ENCODE measurements around the gene ZBTB20.
"Not testable (repeated sequence)": the region's sequence is repeated elsewhere in the genome, so short reads cannot be mapped to it uniquely, and the experiment has no call there.

Gene ZBTB20

DNA sequence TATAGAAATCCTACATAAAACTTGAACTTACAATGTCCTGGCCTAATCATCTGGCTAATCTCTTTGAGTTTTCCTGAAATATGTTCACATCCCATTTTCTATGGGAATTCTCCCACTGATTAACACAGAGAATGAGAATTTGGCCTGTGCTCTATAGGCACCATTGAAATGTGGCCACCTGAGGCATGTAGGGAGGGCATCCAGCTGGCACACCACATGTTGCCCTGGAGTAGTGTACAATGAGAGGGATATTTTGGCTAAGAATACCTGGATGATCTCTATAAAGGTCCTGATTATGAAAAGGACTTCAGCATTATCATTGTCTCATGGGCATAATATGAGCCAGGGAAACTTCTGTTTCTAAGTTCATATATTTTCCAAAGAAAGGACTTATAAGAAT is 324.0 kb downstream of the ZBTB20 start:
- DNase-seq, result no peak

GRCh38 chr3:114816052-114816451 is 331.0 kb downstream of the ZBTB20 start:
- no peak for DNase-seq

GRCh38 chr3:114812541-114813238 is 334.4 kb downstream of the ZBTB20 start:
- not testable (repeated sequence) for DNase-seq

GRCh38 chr3:114809668-114810413 is 337.2 kb downstream of the ZBTB20 start:
- DNase-seq, result no peak

- no peak for DNase-seq
Measured at GRCh38 chr3:114804099-114804498, 343.0 kb downstream of the ZBTB20 start.

- no peak for DNase-seq
Measured at GRCh38 chr3:114803042-114803695, 343.9 kb downstream of the ZBTB20 start.

GRCh38 chr3:114800272-114801031 is 346.6 kb downstream of the ZBTB20 start:
- DNase-seq, result no peak

DNA sequence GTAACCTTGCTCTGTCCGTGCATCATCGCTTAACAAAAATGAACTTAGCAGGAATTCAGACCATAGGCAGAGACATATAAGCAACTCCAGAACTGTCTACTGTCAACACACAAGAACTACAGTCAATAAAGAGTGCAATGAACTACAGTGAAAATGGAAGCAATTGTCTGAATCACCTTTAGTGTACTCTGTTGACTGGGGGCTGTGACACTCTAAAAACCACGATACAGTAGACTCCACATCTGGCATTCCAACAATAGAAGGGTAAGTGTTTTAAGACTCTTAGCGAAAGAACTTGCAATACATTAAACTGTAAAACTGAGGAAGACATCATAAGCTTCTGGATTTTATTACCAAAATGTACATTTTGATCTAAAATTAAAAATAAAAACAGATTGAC is 347.3 kb downstream of the ZBTB20 start:
- DNase-seq, result no peak

GRCh38 chr3:114796796-114797195 is 350.3 kb downstream of the ZBTB20 start:
- no peak for DNase-seq

GRCh38 chr3:114794894-114795630 is 352.0 kb downstream of the ZBTB20 start:
- DNase-seq, result no peak

GRCh38 chr3:114792159-114792918 is 354.7 kb downstream of the ZBTB20 start:
- DNase-seq, result no peak

- DNase-seq, result no peak
Measured at GRCh38 chr3:114790752-114791151, 356.3 kb downstream of the ZBTB20 start.

DNA sequence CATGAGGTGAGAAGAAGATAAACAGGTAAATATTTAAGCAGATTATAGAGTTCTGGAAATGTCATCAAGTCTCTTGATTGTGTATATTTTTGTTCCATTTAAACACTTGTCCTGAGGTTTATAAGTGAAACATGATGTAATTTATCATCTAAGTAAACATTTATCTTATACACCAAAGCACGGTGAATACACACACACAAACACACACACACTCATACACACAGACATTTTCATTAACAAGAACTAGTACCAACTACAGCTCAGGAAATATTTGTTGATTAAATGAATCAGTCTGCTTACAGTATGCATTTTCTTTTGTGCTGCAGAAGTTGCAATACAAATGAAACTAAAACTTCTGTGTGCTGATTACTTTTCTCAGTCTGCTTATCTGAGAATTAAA is 357.3 kb downstream of the ZBTB20 start:
- DNase-seq, result no peak

- no peak for DNase-seq
Measured at GRCh38 chr3:114775395-114775794, 371.7 kb downstream of the ZBTB20 start.

DNA sequence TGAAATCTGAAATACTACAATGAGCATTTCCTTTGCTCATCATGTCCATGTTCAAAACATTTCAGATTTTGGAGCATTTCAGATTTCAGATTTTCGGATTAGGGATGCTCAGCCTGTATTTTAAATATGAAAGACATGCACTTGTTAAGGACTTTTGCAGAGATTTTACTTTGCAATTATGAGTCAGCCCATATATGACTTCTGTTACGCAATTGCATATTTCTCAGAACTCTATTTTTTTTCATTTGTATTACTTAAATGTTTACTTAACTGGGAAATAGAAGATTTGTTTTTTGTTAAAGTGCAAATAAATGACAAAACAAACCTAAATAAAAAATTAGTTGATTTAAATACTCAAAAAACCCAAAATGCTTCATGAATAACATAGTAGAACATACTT is 376.2 kb downstream of the ZBTB20 start:
- DNase-seq, result peak; percentile 16 to 45

GRCh38 chr3:114764056-114764492 is 383.0 kb downstream of the ZBTB20 start:
- no peak for DNase-seq

- DNase-seq, result no peak
Measured at GRCh38 chr3:114762144-114762543, 384.9 kb downstream of the ZBTB20 start.

DNA sequence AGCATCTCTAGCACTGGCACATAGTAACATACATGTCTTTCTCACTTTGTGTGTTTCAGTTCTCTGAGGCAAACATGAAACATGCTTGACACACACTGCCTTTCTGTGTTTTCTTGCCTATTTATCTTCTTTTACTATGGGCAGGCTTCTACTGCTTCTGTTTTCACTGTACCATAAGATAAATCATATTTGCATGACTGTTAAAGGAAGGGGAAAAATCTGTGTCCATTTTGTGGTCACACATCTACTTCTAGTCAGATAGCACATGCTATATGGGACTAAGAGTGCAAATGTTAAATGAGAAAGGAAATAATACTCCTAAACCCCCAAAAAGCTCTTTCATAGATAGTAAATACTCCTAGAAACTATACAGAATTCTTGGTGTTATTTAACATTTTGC is 386.4 kb downstream of the ZBTB20 start:
- DNase-seq, result no peak

- DNase-seq, result peak; percentile 80 to 93
Measured at GRCh38 chr3:114758831-114759699, 388.0 kb downstream of the ZBTB20 start.

- DNase-seq, result no peak
Measured at GRCh38 chr3:114756506-114757279, 390.4 kb downstream of the ZBTB20 start.
